Cardiac muscle cell (in vitro differentiated cells and primary cell): ENCODE measurements around the gene POLN. TPM values are rescaled to one million over a fixed set of nuclear protein-coding genes. Genes with fewer than 3 reads are reported as not detected.

Source experiments
- DNase-seq, 2 donors: peaks; one replicate each; pipeline versions ENCODE4 v3.0.0 to v3.0.0-alpha.2; 2010 to 2017; ENCODE audit warnings: low read depth in 1 of 2, low spot score in 1 of 2
- H3K27ac ChIP-seq: fragments of 200-600 bp; sonication (generic); 2 replicates; pipeline ENCODE4 v1.5.1; 2016
- H3K27me3 ChIP-seq: fragments of 200-600 bp; sonication (generic); 2 replicates; pipeline ENCODE4 v1.6.0; 2016; ENCODE audit warnings: control low read depth
- H3K36me3 ChIP-seq: fragments of 200-600 bp; sonication (generic); 2 replicates; pipeline ENCODE4 v1.5.1; 2016; ENCODE audit warnings: control low read depth
- H3K4me1 ChIP-seq: fragments of 200-600 bp; sonication (generic); 2 replicates; pipeline ENCODE4 v1.8.1; 2017; ENCODE audit warnings: low read depth, mild to moderate bottlenecking, mixed run types
- H3K4me3 ChIP-seq: fragments of 200-600 bp; sonication (generic); 2 replicates; pipeline ENCODE4 v1.5.1; 2016; ENCODE audit warnings: mild to moderate bottlenecking
- H3K9me3 ChIP-seq: fragments of 200-600 bp; sonication (generic); 2 replicates; pipeline ENCODE4 v1.5.1; 2017; ENCODE audit warnings: low read depth, mild to moderate bottlenecking, control low read depth
- CTCF ChIP-seq: IDR thresholded peaks from 2 replicates; pipeline ENCODE4 v1.5.1; 2012; ENCODE audit warnings: low read depth, mild to moderate bottlenecking, low read length
- polyA plus RNA-seq: library from polyadenylated mRNA; unstranded; fragments of >200 nt; fragmentation: Nextera tagmentation; extraction: Ambion mirVana; gene quantifications from 2 replicates; pipeline ENCODE4 v1.2.1, GENCODE V29; 2016
- total RNA-seq: library from RNA; depleted of rRNA; stranded (reverse); fragments of >200 nt; gene quantifications from 2 replicates; pipeline ENCODE4 v1.2.3, GENCODE V29; 2016

POLN gene
- total and polyA plus RNA-seq, 2 experiments from 2014 or later = 5.2 to 9.0 TPM

GRCh38 chr4:2079006-2079405 lies 162.9 kb downstream of the POLN start:
- no peak for TF ChIP-seq CTCF
- H3K9me3 ChIP-seq = no peaks in the 10 kb centered on the region
- no peak overlapping the region for H3K4me3 ChIP-seq
- no peaks in the 10 kb centered on the region for H3K27me3 ChIP-seq
- H3K4me1 ChIP-seq = no peaks in the 10 kb centered on the region
- DNase-seq = no peak
- no peak overlapping the region for H3K27ac ChIP-seq
- no peaks in the 10 kb centered on the region for H3K36me3 ChIP-seq

GRCh38 chr4:2078584-2078983 lies 163.3 kb downstream of the POLN start:
- no peaks in the 10 kb centered on the region for H3K27me3 ChIP-seq
- no peak for TF ChIP-seq CTCF
- no peak overlapping the region for H3K4me3 ChIP-seq
- H3K36me3 ChIP-seq = no peaks in the 10 kb centered on the region
- H3K9me3 ChIP-seq = no peaks in the 10 kb centered on the region
- H3K27ac ChIP-seq = no peak overlapping the region
- no peaks in the 10 kb centered on the region for H3K4me1 ChIP-seq
- DNase-seq = no peak

GRCh38 chr4:2077537-2078460 lies 164.1 kb downstream of the POLN start:
- H3K27ac ChIP-seq = no peak overlapping the region
- H3K9me3 ChIP-seq = no peaks in the 10 kb centered on the region
- DNase-seq = no peak
- no peak for TF ChIP-seq CTCF
- H3K27me3 ChIP-seq = no peaks in the 10 kb centered on the region
- H3K4me3 ChIP-seq = no peak overlapping the region
- H3K4me1 ChIP-seq = no peaks in the 10 kb centered on the region
- no peaks in the 10 kb centered on the region for H3K36me3 ChIP-seq

- no peak for DNase-seq
- TF ChIP-seq CTCF = no peak
- H3K4me1 ChIP-seq = peaks cover 5% of the 10 kb centered on the region
- no peak overlapping the region for H3K4me3 ChIP-seq
- no peaks in the 10 kb centered on the region for H3K27me3 ChIP-seq
- H3K27ac ChIP-seq = no peak overlapping the region
- no peaks in the 10 kb centered on the region for H3K36me3 ChIP-seq
- no peaks in the 10 kb centered on the region for H3K9me3 ChIP-seq
Measured at GRCh38 chr4:2076908-2077536, 164.9 kb downstream of the POLN start.

- H3K27ac ChIP-seq = no peak overlapping the region
- H3K9me3 ChIP-seq = no peaks in the 10 kb centered on the region
- H3K27me3 ChIP-seq = no peaks in the 10 kb centered on the region
- no peaks in the 10 kb centered on the region for H3K36me3 ChIP-seq
- no peak for DNase-seq
- no peak overlapping the region for H3K4me3 ChIP-seq
- TF ChIP-seq CTCF = no peak
- H3K4me1 ChIP-seq = peaks cover 11% of the 10 kb centered on the region
Measured at GRCh38 chr4:2075987-2076907, 165.7 kb downstream of the POLN start.
